Epidermal melanocyte (primary cell): ENCODE measurements around the gene MLLT3.

ENCODE experiments used
- DNase-seq: peaks from one replicate; pipeline ENCODE4 v3.0.0; 2011; ENCODE audit warnings: low spot score; ENCODE audit not compliant: insufficient read length

Gene MLLT3

DNA sequence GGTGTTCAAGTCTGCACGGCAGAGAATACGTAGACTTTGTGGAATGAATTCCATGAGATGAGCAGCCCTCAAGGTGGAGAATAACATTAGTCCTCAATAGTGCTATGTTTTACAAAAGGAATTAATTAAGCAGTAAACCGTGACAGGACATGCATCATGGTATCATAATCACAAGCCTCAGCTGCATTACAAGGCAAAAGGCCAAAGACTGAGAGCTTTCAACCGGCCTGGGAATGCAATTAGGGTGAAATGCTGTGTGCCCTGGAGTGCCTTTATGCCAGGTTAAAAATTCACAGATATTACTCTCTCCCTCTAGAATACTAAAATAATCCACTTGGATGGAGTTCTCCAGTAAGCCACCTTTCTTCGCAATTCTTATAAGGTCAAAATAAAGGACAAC is 270.6 kb downstream of the MLLT3 start:
- DNase-seq = no peak

DNA sequence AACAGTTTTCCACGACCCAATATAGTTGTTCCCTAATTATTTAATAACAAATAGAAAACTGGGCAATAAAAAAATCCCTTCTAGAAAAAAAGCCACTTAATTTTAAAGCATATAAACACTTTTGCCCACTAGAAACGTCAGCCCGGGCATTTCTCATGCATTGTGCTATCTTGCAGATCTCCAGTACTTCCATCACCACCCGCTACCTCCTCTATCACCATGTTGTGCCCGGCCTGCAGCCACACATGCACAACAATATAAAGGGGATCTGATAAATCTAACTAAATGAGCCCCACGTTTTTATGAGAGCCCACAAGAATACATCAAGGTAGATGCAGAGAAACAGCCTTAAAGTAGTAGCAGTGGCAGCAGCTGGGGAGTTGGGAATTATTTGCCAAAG is 272.7 kb downstream of the MLLT3 start:
- no peak for DNase-seq

DNA sequence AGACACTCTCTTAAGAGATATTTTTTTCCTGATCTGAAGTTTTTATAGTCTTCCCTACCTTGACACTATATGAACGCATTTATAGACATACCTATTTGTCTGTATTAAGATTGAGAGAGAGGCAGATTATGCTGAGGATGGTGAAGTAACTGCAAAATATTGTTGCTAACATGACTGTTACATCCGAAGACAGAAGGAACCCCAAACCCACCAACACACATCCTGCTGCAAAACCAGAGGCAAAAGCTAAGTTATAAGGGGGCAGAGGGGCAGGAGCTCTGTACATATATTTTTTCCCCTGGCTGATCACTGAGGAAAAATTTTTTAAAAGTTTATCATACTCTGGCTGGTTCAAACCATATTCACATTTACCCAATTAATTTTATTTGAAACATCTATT is 279.0 kb downstream of the MLLT3 start:
- no peak for DNase-seq

DNA sequence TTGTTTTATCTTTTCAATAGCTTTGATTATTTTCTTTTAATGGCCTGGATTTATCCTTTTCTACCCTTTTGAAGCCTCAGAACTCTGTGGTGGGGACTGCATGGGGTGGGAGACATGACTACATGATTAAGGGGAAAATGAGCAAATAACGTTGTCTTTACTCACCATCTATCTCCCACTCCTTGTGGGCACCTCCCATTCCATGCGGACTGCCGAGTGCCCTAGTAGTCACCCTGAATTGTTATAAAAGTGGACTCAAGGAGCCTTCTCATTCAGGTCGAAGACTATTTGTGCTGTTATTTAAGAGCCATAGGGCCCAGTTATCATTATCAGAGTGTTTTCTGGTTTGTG is 281.8 kb downstream of the MLLT3 start:
- no peak for DNase-seq

DNA sequence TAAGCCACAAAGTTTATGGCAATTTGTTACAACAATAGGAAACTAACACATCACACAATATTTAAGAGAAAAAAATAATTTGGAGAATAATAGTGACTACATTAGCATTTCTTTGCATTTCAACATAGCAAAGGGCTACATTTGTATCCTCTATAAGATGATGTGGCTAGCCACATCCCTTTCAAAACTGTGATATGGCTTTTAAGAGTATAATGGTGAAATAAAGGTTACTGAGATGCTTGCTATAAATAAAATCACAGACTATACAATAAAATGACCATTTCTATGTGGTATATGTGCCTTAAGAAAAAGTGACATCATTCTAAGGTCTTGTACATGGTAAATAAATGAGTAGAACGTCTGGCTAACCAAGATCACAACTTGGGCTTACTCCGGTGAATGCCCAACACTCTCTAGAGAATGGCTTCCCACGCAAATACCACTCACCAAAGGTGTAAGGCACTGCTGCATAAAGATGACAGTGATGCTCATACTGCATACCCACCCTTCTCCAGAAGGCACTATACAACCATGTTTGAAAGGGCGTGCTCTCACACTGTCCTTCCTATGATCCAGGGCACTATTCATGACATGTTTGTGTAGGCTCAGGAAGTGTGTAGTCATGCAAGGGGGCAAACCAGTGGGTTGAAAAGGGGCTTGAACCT is 286.5 kb downstream of the MLLT3 start:
- DNase-seq = no peak

DNA sequence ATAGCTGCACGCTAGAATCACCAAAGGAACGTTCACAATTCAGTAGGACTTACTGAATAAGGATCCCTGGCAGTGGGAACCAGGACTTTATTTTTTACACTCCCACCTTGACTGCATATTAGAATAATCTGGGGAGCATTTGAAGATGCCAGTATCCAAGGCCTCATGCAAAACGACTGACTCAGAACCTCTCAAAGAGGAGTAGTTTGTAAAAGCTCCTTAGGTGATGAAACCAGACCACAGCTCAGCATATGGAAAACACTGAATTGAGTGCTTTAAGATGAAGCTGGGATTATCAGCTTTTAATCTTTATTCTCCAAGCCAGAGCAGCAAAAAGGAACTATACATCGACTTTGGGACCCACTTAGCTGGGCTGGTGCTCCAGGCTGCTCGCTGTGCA is 288.3 kb downstream of the MLLT3 start:
- no peak for DNase-seq

GRCh38 chr9:20331095-20331685 is 291.1 kb downstream of the MLLT3 start:
- DNase-seq = no peak

DNA sequence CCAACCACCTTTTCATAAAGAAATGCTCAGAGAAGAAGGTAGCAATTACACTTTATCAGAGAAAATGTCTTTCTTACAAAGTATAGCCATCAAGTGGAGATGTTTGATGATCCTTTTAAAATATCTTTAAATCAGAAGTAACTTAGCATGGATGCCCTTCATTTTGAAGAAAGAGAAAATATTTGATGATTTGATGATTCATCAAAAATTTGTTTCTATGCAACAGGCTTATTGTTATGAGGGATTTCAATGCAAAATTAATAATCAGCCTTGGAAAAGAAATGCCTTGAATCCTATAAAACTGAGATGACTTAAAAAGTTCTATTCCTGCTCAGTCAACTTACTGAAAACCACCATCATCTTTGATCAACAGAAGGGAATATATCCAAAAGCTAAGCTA is 291.6 kb downstream of the MLLT3 start:
- DNase-seq = no peak

- no peak for DNase-seq
Measured at GRCh38 chr9:20326516-20326915, 295.8 kb downstream of the MLLT3 start.

DNA sequence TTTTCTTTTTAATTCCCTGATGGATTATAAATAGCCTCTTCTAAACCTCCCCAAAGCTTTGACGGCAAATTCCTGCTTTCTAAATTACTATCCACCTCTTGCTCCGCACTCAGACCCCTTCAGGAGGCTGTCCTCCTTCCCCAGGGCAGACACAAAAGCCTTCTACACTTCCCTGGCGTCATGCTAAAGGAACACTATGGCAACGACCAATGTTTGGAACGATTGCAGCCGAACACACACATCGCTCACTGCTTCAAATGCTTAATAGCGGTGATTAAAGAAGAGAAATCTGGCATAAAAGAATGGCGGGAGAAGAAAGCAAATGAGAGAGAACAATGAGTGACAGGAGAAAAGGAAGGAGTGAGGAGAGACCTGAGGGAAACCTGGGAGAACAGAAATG is 297.3 kb downstream of the MLLT3 start:
- no peak for DNase-seq

GRCh38 chr9:20322212-20322611 is 300.1 kb downstream of the MLLT3 start:
- DNase-seq = no peak

- no peak for DNase-seq
Measured at GRCh38 chr9:20321423-20322082, 300.7 kb downstream of the MLLT3 start.

- no peak for DNase-seq
Measured at GRCh38 chr9:20320921-20321320, 301.4 kb downstream of the MLLT3 start.

DNA sequence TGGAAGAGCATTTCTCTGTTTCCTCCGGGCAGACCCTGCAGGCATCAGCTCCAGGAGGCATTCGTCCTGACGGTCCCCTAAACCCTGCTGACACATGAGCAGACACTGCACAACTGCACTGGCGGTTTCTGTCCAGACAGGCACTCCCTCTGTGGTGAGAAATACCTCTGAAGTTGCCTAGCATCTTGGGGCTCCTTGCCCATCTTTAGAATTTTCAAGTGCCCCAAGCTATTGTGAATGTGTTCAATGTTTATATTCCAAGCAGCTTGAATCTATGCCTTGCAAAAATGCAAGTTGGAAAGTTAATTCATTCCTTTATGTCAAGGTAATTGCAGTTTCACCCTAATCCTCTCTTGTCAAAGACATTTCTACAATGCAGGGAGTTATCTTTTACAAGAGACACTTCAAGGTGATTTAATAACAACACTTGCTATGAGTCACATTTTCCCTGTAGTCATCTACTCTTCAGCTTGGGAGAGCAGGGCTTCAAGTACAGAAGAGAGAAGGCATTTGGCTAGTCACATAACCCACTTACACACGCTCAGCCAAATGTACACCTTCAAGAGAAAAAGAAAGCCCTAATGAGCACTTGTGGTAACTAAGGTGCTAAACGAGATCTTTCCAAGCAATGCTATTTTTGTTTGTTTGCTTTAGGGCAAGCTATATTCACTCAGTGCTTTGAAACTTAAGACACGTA is 302.5 kb downstream of the MLLT3 start:
- no peak for DNase-seq

- DNase-seq = no peak
Measured at GRCh38 chr9:20319241-20319640, 303.1 kb downstream of the MLLT3 start.

- DNase-seq = no peak
Measured at GRCh38 chr9:20317701-20318100, 304.6 kb downstream of the MLLT3 start.

DNA sequence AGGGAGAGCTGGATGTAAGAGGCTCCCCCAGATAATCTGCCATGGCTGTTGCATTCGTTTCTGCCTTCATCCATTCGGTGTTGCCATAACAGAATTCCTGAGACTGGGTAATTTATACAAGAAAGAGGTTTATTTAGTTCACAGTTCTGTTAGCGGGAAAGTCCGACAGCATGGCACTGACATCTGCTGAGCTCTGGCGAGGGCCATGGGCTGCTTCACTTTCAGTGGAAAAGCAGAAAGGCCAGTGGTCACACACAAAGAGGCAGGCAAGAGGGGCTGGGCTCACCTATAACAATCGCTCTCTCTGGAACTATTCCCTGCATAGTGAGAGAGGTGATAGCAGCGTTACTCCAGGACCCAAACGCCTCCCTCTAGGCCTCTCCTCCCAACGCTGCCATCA is 305.9 kb downstream of the MLLT3 start:
- no peak for DNase-seq

GRCh38 chr9:20315677-20316076 is 306.6 kb downstream of the MLLT3 start:
- no peak for DNase-seq

DNA sequence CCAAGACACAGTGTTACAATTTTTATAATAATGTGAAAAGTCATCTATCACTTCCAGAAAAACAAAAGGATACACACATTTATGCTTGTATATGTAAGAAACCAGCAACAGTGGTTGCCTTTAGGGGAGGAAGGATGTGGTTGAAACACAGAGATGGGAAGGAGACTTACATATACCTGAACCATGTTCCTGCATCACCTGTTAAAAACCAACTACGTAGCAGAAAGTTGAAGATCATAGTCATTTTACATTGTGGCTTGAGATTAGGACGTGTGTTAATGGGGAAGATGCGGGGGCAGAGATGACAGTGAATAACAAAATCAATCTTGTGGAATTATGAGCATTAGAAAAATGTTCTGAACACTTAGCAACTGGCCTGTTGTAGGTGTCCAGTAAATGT is 307.3 kb downstream of the MLLT3 start:
- DNase-seq = no peak

DNA sequence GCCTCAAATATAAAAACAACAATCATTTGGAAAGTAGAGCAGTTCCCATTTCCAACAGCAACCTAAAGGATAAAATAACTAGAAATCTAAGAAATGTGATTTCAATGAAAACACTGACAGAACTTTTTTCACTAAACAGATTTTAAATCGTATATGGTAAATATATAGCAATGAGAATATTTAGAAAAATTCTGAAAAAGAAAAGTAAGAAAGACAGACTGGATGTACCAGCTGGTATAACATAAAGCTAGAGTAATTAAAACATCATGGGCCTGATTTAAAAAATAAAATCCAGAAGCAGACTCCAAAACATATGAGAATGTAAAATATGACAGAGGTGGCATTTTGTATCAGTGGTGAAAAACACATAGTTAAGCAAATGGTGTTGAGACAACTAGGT is 308.9 kb downstream of the MLLT3 start:
- no peak for DNase-seq

GRCh38 chr9:20312732-20313131 is 309.6 kb downstream of the MLLT3 start:
- no peak for DNase-seq

- DNase-seq = no peak
Measured at GRCh38 chr9:20310024-20310423, 312.3 kb downstream of the MLLT3 start.

DNA sequence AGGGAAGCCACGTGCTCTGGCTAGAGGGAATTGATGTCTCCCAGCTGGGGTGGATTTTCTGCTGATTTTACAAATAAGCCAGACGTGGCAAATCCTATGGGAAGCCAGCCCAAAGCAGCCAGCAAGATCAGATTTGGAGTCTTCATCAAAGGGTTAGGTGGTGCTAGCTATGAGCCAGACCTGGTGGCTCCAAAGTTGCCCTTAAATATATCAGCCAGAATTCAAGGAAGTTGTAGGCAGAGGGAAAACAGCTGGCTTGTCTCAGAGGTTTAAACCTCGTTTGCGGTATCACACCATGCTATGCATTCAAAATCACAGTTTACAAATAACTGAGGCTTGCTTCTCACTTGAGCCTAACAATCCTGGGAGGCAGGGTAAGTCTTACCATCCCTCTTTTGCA is 313.2 kb downstream of the MLLT3 start:
- no peak for DNase-seq
